ENCODE results near the gene WNK4. TPM values are rescaled to one million over a fixed set of nuclear protein-coding genes. Genes with fewer than 3 reads are reported as not detected.

The WNK4 gene
- total RNA-seq, 1 donor from 2014 or later, result 0.37 TPM

DNA sequence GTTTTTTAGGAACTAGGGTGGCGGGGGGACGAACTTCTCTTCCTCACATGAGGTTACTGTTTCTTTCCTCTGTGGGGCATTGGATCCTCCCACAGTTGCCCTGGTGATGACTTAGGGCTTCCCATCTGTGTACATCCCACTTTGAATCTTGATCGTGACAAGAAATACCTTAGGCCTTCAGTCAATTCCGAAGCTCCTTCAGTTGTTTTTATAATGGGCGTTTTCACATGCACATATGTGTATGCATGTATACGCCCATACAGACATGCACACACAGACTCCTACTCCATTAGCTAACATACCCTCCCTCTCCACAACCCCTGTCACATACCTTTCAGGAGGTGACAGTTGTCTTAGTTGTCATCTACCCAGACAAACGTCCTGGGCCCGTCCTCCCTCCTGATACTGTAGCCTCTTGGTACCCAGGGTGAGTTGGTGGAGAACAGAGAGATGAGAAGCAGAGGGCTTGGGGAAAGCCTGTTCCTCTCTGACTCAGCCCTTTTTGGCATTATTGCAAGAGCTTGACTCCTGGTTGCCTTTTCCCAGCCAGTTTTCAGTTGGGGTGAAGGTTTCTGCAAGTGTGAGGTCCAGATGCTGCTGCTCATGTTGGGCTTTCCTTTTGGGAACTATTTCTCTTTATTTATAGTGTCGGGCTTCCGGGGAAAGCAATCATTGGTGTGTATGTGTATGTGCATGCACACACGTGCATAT is 61.7 kb downstream of the WNK4 start:
- no peak for DNase-seq (ENCODE audit: low spot score)

- DNase-seq (ENCODE audit: low spot score), result peak; percentile 44
Observed at GRCh38 chr17:42843358-42843934, 63.0 kb downstream of the WNK4 start.

DNA sequence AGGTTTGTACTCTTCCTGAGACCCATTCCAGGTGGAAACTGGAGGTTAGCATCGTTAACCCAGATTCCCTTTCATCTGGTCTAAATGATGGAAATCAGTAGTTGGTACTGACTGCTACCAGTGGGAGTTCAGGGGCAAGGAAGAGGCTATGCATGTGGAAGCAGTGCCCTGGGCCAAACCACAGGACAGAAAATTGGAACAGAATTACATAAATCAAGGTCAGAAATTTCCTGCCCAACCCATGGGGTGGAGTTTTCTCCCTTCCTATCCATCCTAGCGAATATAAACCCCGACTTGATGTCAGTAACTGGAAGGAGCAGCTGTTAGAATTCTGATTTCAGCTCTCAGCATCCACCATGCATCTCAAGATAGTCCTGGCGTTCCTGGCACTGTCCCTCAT is 63.9 kb downstream of the WNK4 start, which contains the start of gene AOC2:
Gene AOC2 (plus strand): TSS at position 310 of the 400 bp plus-strand sequence. CDS start 47 bp downstream, at position 357.
- no peak for DNase-seq (ENCODE audit: low spot score)

- no peak for DNase-seq (ENCODE audit: low spot score)
Observed at GRCh38 chr17:42844761-42845555, 64.5 kb downstream of the WNK4 start.

GRCh38 chr17:42845556-42845917 is 65.1 kb downstream of the WNK4 start:
- DNase-seq (ENCODE audit: low spot score), result no peak

DNA sequence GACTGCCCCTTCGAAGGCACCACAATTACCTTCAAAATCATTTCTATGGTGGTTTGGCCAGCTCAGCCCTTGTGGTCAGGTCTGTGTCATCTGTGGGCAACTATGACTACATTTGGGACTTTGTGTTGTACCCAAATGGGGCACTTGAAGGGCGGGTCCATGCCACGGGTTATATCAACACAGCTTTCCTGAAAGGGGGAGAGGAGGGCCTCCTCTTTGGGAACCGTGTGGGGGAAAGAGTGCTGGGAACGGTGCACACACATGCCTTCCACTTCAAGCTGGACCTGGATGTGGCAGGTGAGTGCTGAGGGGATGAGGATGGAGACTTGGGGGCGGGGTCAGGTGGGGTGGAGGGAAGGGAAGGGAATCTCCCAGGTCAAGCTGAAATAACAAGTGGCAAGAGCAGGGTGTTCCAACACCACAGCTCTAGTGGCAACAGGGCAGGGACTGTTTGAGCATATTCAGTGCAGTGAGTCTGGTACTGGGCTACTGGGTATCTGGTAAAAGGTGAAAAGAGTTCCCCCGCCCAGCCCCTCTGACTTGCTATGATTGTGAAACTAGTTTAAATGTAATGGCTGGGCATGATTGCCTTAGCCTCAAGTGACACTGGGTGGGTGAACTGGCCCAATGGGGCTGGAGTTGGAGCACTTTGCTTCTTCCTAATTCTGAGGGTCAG is 65.6 kb downstream of the WNK4 start:
- no peak for DNase-seq (ENCODE audit: low spot score)

Other genes with a start within 250 kb of the WNK4 start
- 51.1 TPM for gene NAGLU, start 244.4 kb upstream of the WNK4 start, total RNA-seq
- 2.4 TPM for gene HSD17B1, start 227.7 kb upstream of the WNK4 start, total RNA-seq
- gene COASY, start 218.5 kb upstream of the WNK4 start, total RNA-seq, result 84.1 TPM
- gene MLX, start 213.5 kb upstream of the WNK4 start, total RNA-seq, result 54.0 TPM
- 5.1 TPM for gene PSMC3IP, start 202.9 kb upstream of the WNK4 start, total RNA-seq
- gene RETREG3, start 171.2 kb upstream of the WNK4 start, total RNA-seq, result 78.8 TPM
- gene TUBG1, start 170.9 kb upstream of the WNK4 start, total RNA-seq, result 40.2 TPM
- 30.8 TPM for gene TUBG2, start 121.3 kb upstream of the WNK4 start, total RNA-seq
- gene PLEKHH3, start 103.6 kb upstream of the WNK4 start, total RNA-seq, result 36.1 TPM
- gene CCR10, start 98.8 kb upstream of the WNK4 start, total RNA-seq, result 0.49 TPM
- gene CNTNAP1, start 98.1 kb upstream of the WNK4 start, total RNA-seq, result 8.1 TPM
- gene EZH1, start 35.6 kb upstream of the WNK4 start, total RNA-seq, result 50.4 TPM
- 22.7 TPM for gene RAMP2, start 19.4 kb upstream of the WNK4 start, total RNA-seq
- gene VPS25, start 7.2 kb upstream of the WNK4 start, total RNA-seq, result 57.1 TPM
- gene COA3, start 18.1 kb downstream of the WNK4 start, total RNA-seq, result 78.0 TPM
- 0.89 TPM for gene CNTD1, start 18.3 kb downstream of the WNK4 start, total RNA-seq
- 71.3 TPM for gene BECN1, start 43.7 kb downstream of the WNK4 start, total RNA-seq
- 88.5 TPM for gene PSME3, start 52.8 kb downstream of the WNK4 start, total RNA-seq
- 1.4 TPM for gene AOC2, start 64.0 kb downstream of the WNK4 start, total RNA-seq
- 125 TPM for gene AOC3, start 70.6 kb downstream of the WNK4 start, total RNA-seq
- 17.3 TPM for gene G6PC1, start 120.2 kb downstream of the WNK4 start, total RNA-seq
- 28.2 TPM for gene AARSD1, start 183.8 kb downstream of the WNK4 start, total RNA-seq
- 4.7 TPM for gene PTGES3L, start 199.5 kb downstream of the WNK4 start, total RNA-seq
- 26.0 TPM for gene RUNDC1, start 200.0 kb downstream of the WNK4 start, total RNA-seq
- gene RPL27, start 217.8 kb downstream of the WNK4 start, total RNA-seq, result 611 TPM
- gene IFI35, start 226.2 kb downstream of the WNK4 start, total RNA-seq, result 27.0 TPM
- gene VAT1, start 241.8 kb downstream of the WNK4 start, total RNA-seq, result 122 TPM
- gene RND2, start 244.6 kb downstream of the WNK4 start, total RNA-seq, result 2.8 TPM

Data from mucosa of gallbladder (tissue), 1 donor.